H1 (cell line): ENCODE measurements around the gene ITGB1BP1. TPM values are rescaled to one million over a fixed set of nuclear protein-coding genes. Genes with fewer than 3 reads are reported as not detected.

Experiments
- ASH2L ChIP-seq: fragments of 200-600, 300-600 bp; sonication (generic); IDR thresholded peaks from one replicate; pipeline ENCODE4 v1.7.1; 2017; ENCODE audit warnings: low read length
- CTCF ChIP-seq, 3 experiments: IDR thresholded peaks; 1 replicate in 2 of 3; 2 replicates in 1 of 3; pipeline versions ENCODE4 v1.5.1 to v1.6.1; 2011; ENCODE audit warnings: low read length in 3 of 3, mild to moderate bottlenecking in 3 of 3, inconsistent platforms in 2 of 3, low read depth in 1 of 3, moderate library complexity in 1 of 3; ENCODE audit not compliant: insufficient read depth in 1 of 3; ENCODE audit errors: control extremely low read depth in 1 of 3
- SP1 ChIP-seq: IDR thresholded peaks from 2 replicates; pipeline ENCODE4 v1.6.1; 2011; ENCODE audit warnings: low read depth, low read length
- polyA plus RNA-seq, 7 experiments: library from polyadenylated mRNA; depleted of rRNA in 3 of 7; stranded (reverse) in 5 of 7; unstranded in 2 of 7; fragments of >200 nt in 5 of 7; fragments of 200-250 nt in 2 of 7; gene quantifications; 1 replicate in 5 of 7; 2 replicates in 1 of 7; 4 replicates in 1 of 7; pipeline versions ENCODE4 v1.2.1 to v1.2.3, GENCODE V29; 2011 to 2013; ENCODE audit warnings: missing spikeins in 2 of 7, mixed read lengths in 2 of 7
- total RNA-seq: library from RNA; stranded (reverse); fragmentation: NEBNext Ultra II Directional; extraction: Animal tissue kit (Norgen Biotek cat#: 25700); gene quantifications from 2 replicates; pipeline ENCODE4 v1.2.1, GENCODE V29; 2021

The ITGB1BP1 gene
- total and polyA plus RNA-seq, 2 of the 8 experiments (the other 6 are each of a cell fraction or from before 2014, with no cell fraction given): 16.1 to 45.4 TPM

DNA sequence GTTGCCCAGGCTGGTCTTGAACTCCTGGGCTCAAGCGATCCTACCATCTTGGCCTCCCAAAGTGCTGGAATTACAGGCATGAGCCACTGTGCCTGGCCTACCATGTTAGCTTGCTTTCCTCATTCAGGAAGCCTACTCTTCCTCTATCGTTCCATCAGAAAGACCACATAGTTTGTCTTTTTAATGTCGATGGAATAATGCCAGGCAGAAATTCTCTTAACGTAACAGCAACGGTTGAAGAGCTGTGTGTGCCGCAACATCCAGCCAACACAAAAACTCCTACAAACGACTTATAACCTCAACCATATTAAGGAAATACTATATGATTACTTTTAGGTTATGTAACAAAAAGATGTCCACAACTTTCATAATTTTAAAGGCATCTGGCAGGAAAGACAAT is 10.5 kb downstream of the ITGB1BP1 start (continued):
- TF ChIP-seq CTCF (IDR thresholded peaks at IDR 0.05; ENCODE audit: control extremely low read depth in 1 of 3, insufficient read depth in 1 of 3, low read depth in 1 of 3, low read length in 3 of 3) (no peak), SP1 (no peak), ASH2L (no peak)
- TF ChIP-seq, all 59 proteins: peak for 0
